AG04450 (cell line): ENCODE measurements around the gene RHOC. TPM values are rescaled to one million over a fixed set of nuclear protein-coding genes. Genes with fewer than 3 reads are reported as not detected.

Source experiments
- CTCF ChIA-PET: fragments of 300-600, 350-600 bp; formaldehyde crosslinking; extraction: SDS; loops from one replicate; lab custom pipeline; 2022; ENCODE audit warnings: antibody characterized with exemption, inconsistent platforms; lab: Charles Lee
- POLR2A ChIA-PET: fragments of 350-600 bp; formaldehyde crosslinking; extraction: SDS; loops from one replicate; lab custom pipeline; 2021; ENCODE audit warnings: antibody characterized with exemption, inconsistent platforms; lab: Yijun Ruan, JAX
- DNase-seq: peaks from one replicate; pipeline ENCODE4 v3.0.0-alpha.2; 2011; ENCODE audit warnings: low read depth, low spot score
- H3K27ac ChIP-seq: one replicate; pipeline ENCODE4 v1.5.1; 2012; ENCODE audit warnings: low read depth, low read length, control low read depth
- H3K27me3 ChIP-seq: one replicate; pipeline ENCODE4 v1.6.0; 2012; ENCODE audit warnings: low read length; ENCODE audit not compliant: control insufficient read depth, insufficient read depth
- H3K4me3 ChIP-seq: 2 replicates; pipeline ENCODE4 v1.5.1; 2011; ENCODE audit warnings: mild to moderate bottlenecking, low read depth, low read length, control low read depth
- H3K9me3 ChIP-seq: 2 replicates; pipeline ENCODE4 v1.5.1; 2012; ENCODE audit warnings: low read length; ENCODE audit not compliant: control insufficient read depth, insufficient read depth
- CTCF ChIP-seq: IDR thresholded peaks from 2 replicates; pipeline ENCODE4 v1.5.1; 2011; ENCODE audit warnings: low read depth, low read length, control low read depth, inconsistent platforms
- polyA plus RNA-seq: library from polyadenylated mRNA; depleted of rRNA; stranded (reverse); fragments of >200 nt; gene quantifications from 2 replicates; pipeline ENCODE4 v1.2.3, GENCODE V29; 2011

Gene RHOC
- polyA plus RNA-seq, 1 experiment = 574 TPM

- DNase-seq = no peak
Observed at GRCh38 chr1:112703706-112704105, 3.2 kb downstream of the RHOC start.

GRCh38 chr1:112702420-112703261 lies 4.3 kb downstream of the RHOC start:
- POLR2A ChIA-PET = interaction anchor here (1.3 kb wide), 1 partner anchor 28 kb away, joined by 4 read pairs; the partner anchor contains the start of gene MOV10
- H3K4me3 ChIP-seq = no peak overlapping the region
- no peak for DNase-seq
- no peak overlapping the region for H3K27ac ChIP-seq
- CTCF ChIA-PET = interaction anchor here (1.3 to 3.0 kb wide), 3 partner anchors 13 to 28 kb away, joined by 3 to 29 read pairs (median 12); partner anchors contain the start of genes MOV10 and PPM1J
- H3K27me3 ChIP-seq = no peaks in the 10 kb centered on the region
- TF ChIP-seq CTCF = no peak
- no peaks in the 10 kb centered on the region for H3K9me3 ChIP-seq

More at GRCh38 chr1:112703706-112704105, 3.2 kb downstream of the RHOC start:
- POLR2A ChIA-PET = interaction anchor here (2.0 kb wide), 1 partner anchor 29 kb away, joined by 25 read pairs; the partner anchor contains the start of gene MOV10
- no peak overlapping the region for H3K27ac ChIP-seq
- CTCF ChIA-PET = interaction anchor here (0.6 to 3.0 kb wide), 3 partner anchors 12 to 1024 kb away, joined by 4 to 29 read pairs (median 12); partner anchors contain the start of gene PPM1J
- H3K9me3 ChIP-seq = no peaks in the 10 kb centered on the region
- TF ChIP-seq CTCF = no peak
- no peaks in the 10 kb centered on the region for H3K27me3 ChIP-seq
- H3K4me3 ChIP-seq = no peak overlapping the region

- ChIA-PET POLR2A (interaction anchor here (1.3 kb wide), 1 partner anchor 28 kb away, joined by 4 read pairs; the partner anchor contains the start of gene MOV10), CTCF (interaction anchor here (0.5 to 1.3 kb wide), 2 partner anchors 27 to 292 kb away, joined by 3 to 6 read pairs; partner anchors contain the start of gene MOV10)
- no peak overlapping the region for H3K27ac ChIP-seq
- no peak overlapping the region for H3K4me3 ChIP-seq
- no peak for DNase-seq
- no peaks in the 10 kb centered on the region for H3K9me3 ChIP-seq
- H3K27me3 ChIP-seq = no peaks in the 10 kb centered on the region
- no peak for TF ChIP-seq CTCF
Observed at GRCh38 chr1:112702067-112702395, 4.9 kb downstream of the RHOC start.

GRCh38 chr1:112701227-112702066 lies 5.5 kb downstream of the RHOC start:
- Histone ChIP-seq H3K27ac (peak overlapping the region; percentile 92), H3K9me3 (no peaks in the 10 kb centered on the region), H3K27me3 (no peaks in the 10 kb centered on the region), H3K4me3 (0 out of 2 replicates have a peak overlapping the region, but pooled peaks have one; percentile 7)
- no peak for DNase-seq
- POLR2A ChIA-PET = interaction anchor here (1.3 to 1.5 kb wide), 2 partner anchors 27 kb away, joined by 4 to 12 read pairs; partner anchors contain the start of gene MOV10
- no peak for TF ChIP-seq CTCF
- CTCF ChIA-PET = interaction anchor here (0.5 to 1.3 kb wide), 3 partner anchors 18 to 291 kb away, joined by 3 to 6 read pairs (median 3); partner anchors contain the start of gene MOV10
